HL-60 (cell line): ENCODE data around the gene PTPRD.

Source experiments
- DNase-seq, 2 experiments: peaks; one replicate each; pipeline ENCODE4 v3.0.0-alpha.2; 2010 to 2020; ENCODE audit warnings: low read depth in 1 of 2, low spot score in 1 of 2
- H3K27ac ChIP-seq: fragments of 250-450 bp; sonication (Bioruptor Pico); replicated peaks from 2 replicates; pipeline ENCODE4 v1.5.1; 2020; ENCODE audit warnings: mild to moderate bottlenecking, moderate library complexity
- H3K27me3 ChIP-seq: fragments of 250-450 bp; sonication (Bioruptor Pico); 2 replicates; pipeline ENCODE4 v1.5.1; 2021; ENCODE audit warnings: mild to moderate bottlenecking, moderate library complexity; ENCODE audit not compliant: insufficient read depth, poor library complexity, severe bottlenecking
- H3K4me3 ChIP-seq: replicated peaks from 2 replicates; pipeline ENCODE4 v1.5.1; 2011; ENCODE audit warnings: mild to moderate bottlenecking, control low read depth, low read length; ENCODE audit not compliant: insufficient read depth
- GABPA ChIP-seq: IDR thresholded peaks from 2 replicates; pipeline ENCODE4 v1.6.1; 2012; ENCODE audit warnings: low read depth
- POLR2AphosphoS5 ChIP-seq: IDR thresholded peaks from 2 replicates; pipeline ENCODE4 v1.6.1; 2012; ENCODE audit warnings: low read depth
- SPI1 ChIP-seq: IDR thresholded peaks from 2 replicates; pipeline ENCODE4 v1.6.1; 2012; ENCODE audit warnings: low read depth, mild to moderate bottlenecking, borderline replicate concordance
- TF ChIP-seq, protein P1 (sequence below): IDR thresholded peaks from one replicate; pipeline ENCODE4 v1.5.1; 2011; ENCODE audit warnings: low read length, control low read depth, inconsistent platforms; ENCODE audit not compliant: insufficient read depth
- TF ChIP-seq, protein P2 (sequence below): IDR thresholded peaks from 2 replicates; pipeline ENCODE4 v1.6.1; 2012; ENCODE audit warnings: low read depth; ENCODE audit not compliant: insufficient replicate concordance

Gene PTPRD

DNA sequence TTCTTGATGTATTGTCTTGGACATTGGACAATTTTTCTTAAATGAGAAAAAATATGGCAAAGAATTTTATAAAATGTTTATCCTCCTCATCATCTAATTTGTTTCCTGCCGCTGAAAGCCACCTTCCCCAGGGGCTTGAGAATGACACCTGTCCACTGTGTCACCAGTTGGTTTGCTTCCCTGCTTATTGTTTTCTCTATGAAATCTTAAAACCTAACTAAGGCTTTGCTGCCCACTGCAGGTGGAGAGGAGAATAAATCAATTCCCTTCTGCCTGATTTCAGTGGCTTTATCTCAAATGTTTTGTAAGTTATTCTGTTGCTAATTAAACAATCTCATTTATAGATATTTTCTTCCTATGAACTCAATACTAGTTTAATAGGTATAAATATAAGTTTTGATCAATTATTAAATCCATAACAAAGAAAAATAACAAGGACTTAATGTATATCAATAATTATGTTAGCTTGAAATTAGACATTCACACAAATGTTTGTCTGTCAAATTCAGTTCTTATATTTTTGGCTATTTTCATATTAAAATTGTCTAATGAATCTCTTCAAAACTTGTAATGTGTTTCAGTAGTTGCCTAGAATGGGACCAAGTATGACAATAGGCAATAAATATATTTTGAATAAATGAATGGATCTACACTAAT lies 822.5 kb downstream of the PTPRD start:
- H3K27me3 ChIP-seq: no peaks in the 10 kb centered on the region
- H3K27ac ChIP-seq: no peak overlapping the region
- peak in 1 of 2 experiments; percentile 6 for DNase-seq
- no peak overlapping the region for H3K4me3 ChIP-seq
- TF ChIP-seq, protein P1, sequence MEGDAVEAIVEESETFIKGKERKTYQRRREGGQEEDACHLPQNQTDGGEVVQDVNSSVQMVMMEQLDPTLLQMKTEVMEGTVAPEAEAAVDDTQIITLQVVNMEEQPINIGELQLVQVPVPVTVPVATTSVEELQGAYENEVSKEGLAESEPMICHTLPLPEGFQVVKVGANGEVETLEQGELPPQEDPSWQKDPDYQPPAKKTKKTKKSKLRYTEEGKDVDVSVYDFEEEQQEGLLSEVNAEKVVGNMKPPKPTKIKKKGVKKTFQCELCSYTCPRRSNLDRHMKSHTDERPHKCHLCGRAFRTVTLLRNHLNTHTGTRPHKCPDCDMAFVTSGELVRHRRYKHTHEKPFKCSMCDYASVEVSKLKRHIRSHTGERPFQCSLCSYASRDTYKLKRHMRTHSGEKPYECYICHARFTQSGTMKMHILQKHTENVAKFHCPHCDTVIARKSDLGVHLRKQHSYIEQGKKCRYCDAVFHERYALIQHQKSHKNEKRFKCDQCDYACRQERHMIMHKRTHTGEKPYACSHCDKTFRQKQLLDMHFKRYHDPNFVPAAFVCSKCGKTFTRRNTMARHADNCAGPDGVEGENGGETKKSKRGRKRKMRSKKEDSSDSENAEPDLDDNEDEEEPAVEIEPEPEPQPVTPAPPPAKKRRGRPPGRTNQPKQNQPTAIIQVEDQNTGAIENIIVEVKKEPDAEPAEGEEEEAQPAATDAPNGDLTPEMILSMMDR: peak; percentile 29
- no peak for TF ChIP-seq SPI1

DNA sequence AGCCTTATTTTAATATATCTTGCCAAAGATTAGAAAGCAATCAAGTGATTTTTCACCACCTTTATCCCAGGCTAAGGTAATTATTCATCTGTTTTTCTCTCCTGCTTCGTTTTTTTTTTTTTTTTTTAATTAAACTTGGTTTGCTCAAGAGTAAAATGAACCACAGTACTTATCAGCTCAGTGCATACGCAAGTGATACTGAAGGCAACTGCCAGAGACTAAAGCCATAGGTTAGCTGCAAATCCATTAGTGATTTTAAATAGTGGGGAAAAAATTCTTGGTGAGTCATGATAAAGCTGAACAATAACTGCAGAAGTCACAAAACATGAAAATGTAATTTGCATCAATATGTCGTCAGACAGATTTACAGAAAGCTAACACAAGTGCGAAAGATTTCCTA lies 829.1 kb downstream of the PTPRD start:
- TF ChIP-seq POLR2AphosphoS5 (no peak), GABPA (no peak), SPI1 (no peak)
- TF ChIP-seq, protein P1: no peak
- TF ChIP-seq, protein P2, sequence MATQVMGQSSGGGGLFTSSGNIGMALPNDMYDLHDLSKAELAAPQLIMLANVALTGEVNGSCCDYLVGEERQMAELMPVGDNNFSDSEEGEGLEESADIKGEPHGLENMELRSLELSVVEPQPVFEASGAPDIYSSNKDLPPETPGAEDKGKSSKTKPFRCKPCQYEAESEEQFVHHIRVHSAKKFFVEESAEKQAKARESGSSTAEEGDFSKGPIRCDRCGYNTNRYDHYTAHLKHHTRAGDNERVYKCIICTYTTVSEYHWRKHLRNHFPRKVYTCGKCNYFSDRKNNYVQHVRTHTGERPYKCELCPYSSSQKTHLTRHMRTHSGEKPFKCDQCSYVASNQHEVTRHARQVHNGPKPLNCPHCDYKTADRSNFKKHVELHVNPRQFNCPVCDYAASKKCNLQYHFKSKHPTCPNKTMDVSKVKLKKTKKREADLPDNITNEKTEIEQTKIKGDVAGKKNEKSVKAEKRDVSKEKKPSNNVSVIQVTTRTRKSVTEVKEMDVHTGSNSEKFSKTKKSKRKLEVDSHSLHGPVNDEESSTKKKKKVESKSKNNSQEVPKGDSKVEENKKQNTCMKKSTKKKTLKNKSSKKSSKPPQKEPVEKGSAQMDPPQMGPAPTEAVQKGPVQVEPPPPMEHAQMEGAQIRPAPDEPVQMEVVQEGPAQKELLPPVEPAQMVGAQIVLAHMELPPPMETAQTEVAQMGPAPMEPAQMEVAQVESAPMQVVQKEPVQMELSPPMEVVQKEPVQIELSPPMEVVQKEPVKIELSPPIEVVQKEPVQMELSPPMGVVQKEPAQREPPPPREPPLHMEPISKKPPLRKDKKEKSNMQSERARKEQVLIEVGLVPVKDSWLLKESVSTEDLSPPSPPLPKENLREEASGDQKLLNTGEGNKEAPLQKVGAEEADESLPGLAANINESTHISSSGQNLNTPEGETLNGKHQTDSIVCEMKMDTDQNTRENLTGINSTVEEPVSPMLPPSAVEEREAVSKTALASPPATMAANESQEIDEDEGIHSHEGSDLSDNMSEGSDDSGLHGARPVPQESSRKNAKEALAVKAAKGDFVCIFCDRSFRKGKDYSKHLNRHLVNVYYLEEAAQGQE: no peak
- no peaks in the 10 kb centered on the region for H3K27me3 ChIP-seq
- H3K27ac ChIP-seq: no peak overlapping the region
- H3K4me3 ChIP-seq: no peak overlapping the region
- no peak for DNase-seq

GRCh38 chr9:9783211-9783610 lies 829.6 kb downstream of the PTPRD start:
- no peak overlapping the region for H3K4me3 ChIP-seq
- H3K27ac ChIP-seq: no peak overlapping the region
- H3K27me3 ChIP-seq: no peaks in the 10 kb centered on the region
- TF ChIP-seq, protein P1: no peak
- TF ChIP-seq POLR2AphosphoS5 (no peak), SPI1 (no peak), GABPA (no peak)
- TF ChIP-seq, protein P2: no peak
- no peak for DNase-seq

DNA sequence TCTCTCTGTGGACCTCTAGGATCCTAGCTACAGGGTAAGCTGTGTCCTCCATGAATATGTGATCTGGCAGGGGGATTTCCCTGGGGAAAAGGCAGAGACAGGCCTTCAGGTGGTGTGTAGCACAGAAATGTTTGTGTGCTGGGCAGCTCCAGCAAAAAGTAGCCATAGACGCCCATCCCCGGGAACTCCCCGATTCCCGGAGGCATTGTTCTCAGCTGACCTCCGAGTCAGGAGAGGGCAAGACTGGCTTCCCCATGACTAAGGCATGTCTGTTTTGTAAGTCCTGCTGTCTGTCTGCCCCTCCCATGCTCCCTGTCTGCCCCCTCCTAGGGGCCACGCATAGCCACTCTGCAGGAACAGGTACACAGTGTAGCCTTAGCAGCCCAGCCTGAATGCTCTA lies 834.5 kb downstream of the PTPRD start:
- TF ChIP-seq POLR2AphosphoS5 (no peak), SPI1 (no peak), GABPA (no peak)
- TF ChIP-seq, protein P1: no peak
- TF ChIP-seq, protein P2: no peak
- no peaks in the 10 kb centered on the region for H3K27me3 ChIP-seq
- no peak overlapping the region for H3K4me3 ChIP-seq
- H3K27ac ChIP-seq: no peak overlapping the region
- no peak for DNase-seq
